ENCODE data around the gene RMND5A.

DNA sequence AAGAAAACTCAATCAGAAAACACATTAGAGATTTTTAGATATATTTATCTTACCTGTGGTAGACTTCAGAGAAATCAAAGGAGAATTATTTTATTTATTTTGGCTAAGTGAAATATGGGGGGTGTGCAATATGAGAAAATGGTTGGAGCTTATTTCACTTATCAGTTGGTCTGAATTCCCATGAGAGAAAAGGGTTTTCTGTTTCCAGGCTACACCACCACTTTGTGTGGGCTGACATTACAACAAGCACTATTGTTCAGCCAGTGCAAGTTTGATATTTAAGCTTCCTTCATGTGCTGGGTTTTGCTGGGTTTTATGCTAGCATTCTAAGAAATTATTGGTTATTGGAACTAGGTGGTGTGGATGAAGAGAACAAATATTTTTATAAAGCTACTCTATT, 33.5 kb downstream of the RMND5A start:
- no peak for TF ChIP-seq SUZ12 (IDR thresholded peaks at IDR 0.05; ENCODE audit: extremely low read depth, insufficient read depth, insufficient read length)
- no peak for TF ChIP-seq YY1 (IDR thresholded peaks at IDR 0.05; ENCODE audit: insufficient read depth, insufficient read length)
